OCI-LY7 (cell line): ENCODE measurements around the gene CEP164. TPM values are rescaled to one million over a fixed set of nuclear protein-coding genes. Genes with fewer than 3 reads are reported as not detected.

ENCODE experiments used
- BruUV-seq: library from RNA; stranded (reverse); fragments of 400-500 nt; replicated peaks from 2 replicates; lab custom pipeline; 2021; lab: Mats Ljungman, UMichigan
- CTCF ChIA-PET: fragments of 300-600 bp; sonication (Branson Sonifier 250); formaldehyde crosslinking; loops from one replicate; lab custom pipeline; 2022; ENCODE audit warnings: antibody characterized with exemption; ENCODE audit not compliant: unreplicated experiment; lab: Charles Lee
- POLR2A ChIA-PET: fragments of 300-600 bp; sonication (Branson Sonifier 250); formaldehyde crosslinking; loops from one replicate; lab custom pipeline; 2022; ENCODE audit warnings: antibody characterized with exemption; lab: Charles Lee
- DNase-seq: peaks from one replicate; pipeline ENCODE4 v3.0.0-alpha.2; 2015; ENCODE audit warnings: low spot score
- H2AFZ ChIP-seq: fragments of 200-600 bp; sonication (generic), shearing (Covaris generic); 2 replicates; pipeline ENCODE4 v1.6.1; 2014; ENCODE audit warnings: mild to moderate bottlenecking, antibody characterized with exemption, low read length, moderate library complexity
- H3K27ac ChIP-seq: fragments of 200-600 bp; sonication (generic); 2 replicates; pipeline ENCODE4 v1.5.1; 2014; ENCODE audit warnings: mixed run types, low read depth, mild to moderate bottlenecking, moderate library complexity, low read length, inconsistent platforms; ENCODE audit not compliant: poor library complexity, severe bottlenecking
- H3K36me3 ChIP-seq: fragments of 200-600 bp; sonication (generic); 2 replicates; pipeline ENCODE4 v1.6.1; 2014; ENCODE audit warnings: mild to moderate bottlenecking, antibody characterized with exemption, low read length, moderate library complexity, mixed read lengths; ENCODE audit not compliant: insufficient read depth
- H3K4me1 ChIP-seq: fragments of 200-600 bp; sonication (generic); 2 replicates; pipeline ENCODE4 v1.5.1; 2014; ENCODE audit warnings: mild to moderate bottlenecking, low read length; ENCODE audit not compliant: insufficient read depth, poor library complexity, severe bottlenecking
- H3K4me2 ChIP-seq: fragments of 200-600 bp; sonication (generic); 2 replicates; pipeline ENCODE4 v1.6.1; 2014; ENCODE audit warnings: mild to moderate bottlenecking, low read length
- H3K4me3 ChIP-seq: fragments of 200-600 bp; sonication (generic); 2 replicates; pipeline ENCODE4 v1.5.1; 2014; ENCODE audit warnings: mild to moderate bottlenecking, low read depth, low read length; ENCODE audit not compliant: poor library complexity, severe bottlenecking
- H3K79me2 ChIP-seq: fragments of 200-600 bp; sonication (generic); 2 replicates; pipeline ENCODE4 v1.6.1; 2016; ENCODE audit warnings: low read depth, mild to moderate bottlenecking, low read length, moderate library complexity, mixed read lengths; ENCODE audit not compliant: insufficient read depth
- H3K9me2 ChIP-seq: fragments of 200-600 bp; sonication (generic); 2 replicates; pipeline ENCODE4 v1.6.1; 2016; ENCODE audit warnings: mild to moderate bottlenecking, low read length, mixed read lengths; ENCODE audit not compliant: insufficient read depth
- H3K9me3 ChIP-seq: fragments of 200-600 bp; sonication (generic); 2 replicates; pipeline ENCODE4 v1.6.1; 2014; ENCODE audit warnings: mild to moderate bottlenecking, mixed run types, low read length, mixed read lengths
- H4K20me1 ChIP-seq: fragments of 200-600 bp; sonication (generic); 2 replicates; pipeline ENCODE4 v1.6.1; 2014; ENCODE audit warnings: mild to moderate bottlenecking, antibody characterized with exemption, low read length, moderate library complexity, mixed read lengths; ENCODE audit not compliant: insufficient read depth
- EZH2phosphoT487 ChIP-seq: fragments of 200-600 bp; sonication (generic); IDR thresholded peaks from 2 replicates; pipeline ENCODE4 v1.6.1; 2018; ENCODE audit warnings: low read depth, borderline replicate concordance, mild to moderate bottlenecking, mixed run types, antibody characterized with exemption, low read length, moderate library complexity, mixed read lengths
- intact Hi-C: fragments of 100-400 bp; cut with micrococcal nuclease; formaldehyde crosslinking; loops from one replicate; pipeline ENCODE4 v1.10.0; 2022; ENCODE audit not compliant: unreplicated experiment
- total RNA-seq, 2 experiments: library from RNA; depleted of rRNA in 1 of 2; stranded (reverse); fragments of >200 nt in 1 of 2; shearing (Covaris generic) in 1 of 2; gene quantifications; 2 replicates each; pipeline ENCODE4 v1.2.3, GENCODE V29; 2014 to 2022
- TF ChIP-seq, protein P1 (sequence below): fragments of 200-600 bp; sonication (generic); conservative IDR thresholded peaks from 2 replicates; pipeline ENCODE4 v1.5.1; 2014; ENCODE audit warnings: mild to moderate bottlenecking, antibody characterized with exemption, low read length, moderate library complexity, mixed read lengths

The CEP164 gene
- total RNA-seq, 2 experiments from 2014 or later = 25.3 to 48.7 TPM

DNA sequence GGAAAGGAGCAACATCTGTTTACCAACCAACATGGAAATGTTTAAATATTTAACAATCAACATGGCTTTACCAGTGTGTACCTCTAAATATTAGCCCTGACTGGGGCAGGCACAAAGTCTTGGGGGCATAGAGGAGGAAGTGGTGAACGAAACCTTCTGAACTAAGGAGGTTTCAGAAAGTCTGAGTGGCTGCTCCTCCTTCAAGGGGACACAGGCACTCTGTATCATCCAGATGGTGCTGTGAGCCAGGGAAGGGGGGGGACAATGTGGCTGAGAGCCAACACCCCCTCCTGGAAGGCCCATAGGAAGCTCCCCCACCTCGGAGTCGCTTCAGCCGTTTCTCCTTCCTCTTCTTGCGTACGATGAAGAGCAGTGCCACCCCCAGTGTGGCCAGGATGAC lies 107.7 kb downstream of the CEP164 start:
- Histone ChIP-seq H3K79me2 (no peaks in the 10 kb centered on the region), H3K4me3 (no peak overlapping the region), H3K36me3 (no peaks in the 10 kb centered on the region), H3K4me2 (no peak overlapping the region), H3K4me1 (no peaks in the 10 kb centered on the region), H3K9me2 (no peaks in the 10 kb centered on the region), H2AFZ (no peak overlapping the region), H3K9me3 (no peaks in the 10 kb centered on the region), H3K27ac (no peak overlapping the region), H4K20me1 (no peaks in the 10 kb centered on the region)
- intact Hi-C loops = no loop called here
- TF ChIP-seq, protein P1, sequence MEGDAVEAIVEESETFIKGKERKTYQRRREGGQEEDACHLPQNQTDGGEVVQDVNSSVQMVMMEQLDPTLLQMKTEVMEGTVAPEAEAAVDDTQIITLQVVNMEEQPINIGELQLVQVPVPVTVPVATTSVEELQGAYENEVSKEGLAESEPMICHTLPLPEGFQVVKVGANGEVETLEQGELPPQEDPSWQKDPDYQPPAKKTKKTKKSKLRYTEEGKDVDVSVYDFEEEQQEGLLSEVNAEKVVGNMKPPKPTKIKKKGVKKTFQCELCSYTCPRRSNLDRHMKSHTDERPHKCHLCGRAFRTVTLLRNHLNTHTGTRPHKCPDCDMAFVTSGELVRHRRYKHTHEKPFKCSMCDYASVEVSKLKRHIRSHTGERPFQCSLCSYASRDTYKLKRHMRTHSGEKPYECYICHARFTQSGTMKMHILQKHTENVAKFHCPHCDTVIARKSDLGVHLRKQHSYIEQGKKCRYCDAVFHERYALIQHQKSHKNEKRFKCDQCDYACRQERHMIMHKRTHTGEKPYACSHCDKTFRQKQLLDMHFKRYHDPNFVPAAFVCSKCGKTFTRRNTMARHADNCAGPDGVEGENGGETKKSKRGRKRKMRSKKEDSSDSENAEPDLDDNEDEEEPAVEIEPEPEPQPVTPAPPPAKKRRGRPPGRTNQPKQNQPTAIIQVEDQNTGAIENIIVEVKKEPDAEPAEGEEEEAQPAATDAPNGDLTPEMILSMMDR = no peak
- POLR2A ChIA-PET = no interaction called here
- CTCF ChIA-PET = no interaction called here
- DNase-seq = no peak
- BruUV-seq = no TSS peak

DNA sequence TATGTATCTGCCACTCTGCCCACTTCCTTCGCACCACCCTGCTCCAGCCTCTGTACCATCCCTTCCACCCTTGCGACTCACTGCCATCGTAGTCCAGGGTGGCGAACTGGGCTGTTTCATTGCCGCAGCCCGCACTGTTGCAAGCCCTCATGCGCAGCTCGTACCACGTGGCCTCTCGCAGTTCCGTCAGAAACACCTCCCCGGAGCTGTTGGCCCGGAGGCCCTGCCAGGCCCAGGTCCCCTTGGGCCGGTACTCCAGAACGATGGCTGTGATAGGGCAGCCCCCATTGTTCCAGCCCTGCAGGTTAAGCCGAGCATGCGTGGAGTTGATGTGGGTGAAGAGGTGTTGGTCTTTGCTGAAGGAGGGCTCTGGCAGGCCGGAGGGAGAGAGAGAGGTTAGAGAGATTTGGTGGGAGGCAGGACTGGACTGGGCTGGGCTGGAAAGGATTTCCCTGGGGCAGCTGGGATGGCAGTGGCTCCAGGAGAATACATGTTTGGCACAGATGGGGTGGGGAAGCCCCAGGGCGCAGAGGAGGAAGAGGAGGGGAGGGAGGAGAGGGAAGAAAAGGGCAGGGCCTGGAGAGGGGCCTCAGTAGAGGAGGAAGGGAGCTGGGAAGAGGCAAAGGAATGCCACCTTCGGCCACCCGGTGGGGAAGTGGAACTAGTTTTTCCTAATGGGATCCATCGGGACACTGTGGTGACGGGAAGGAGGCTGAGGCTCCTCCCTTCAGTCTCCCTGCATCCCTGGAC lies 109.6 kb downstream of the CEP164 start:
- H4K20me1 ChIP-seq = no peaks in the 10 kb centered on the region
- no peak overlapping the region for H3K4me3 ChIP-seq
- BruUV-seq = no TSS peak
- ChIA-PET POLR2A (no interaction called here), CTCF (no interaction called here)
- H3K9me3 ChIP-seq = no peaks in the 10 kb centered on the region
- no peak for TF ChIP-seq EZH2phosphoT487
- TF ChIP-seq, protein P1 = no peak
- no peaks in the 10 kb centered on the region for H3K9me2 ChIP-seq
- H3K4me2 ChIP-seq = no peak overlapping the region
- no peak for DNase-seq
- no peaks in the 10 kb centered on the region for H3K79me2 ChIP-seq
- H2AFZ ChIP-seq = no peak overlapping the region
- intact Hi-C loops = no loop called here
- no peak overlapping the region for H3K27ac ChIP-seq
- H3K4me1 ChIP-seq = no peaks in the 10 kb centered on the region
- H3K36me3 ChIP-seq = no peaks in the 10 kb centered on the region

DNA sequence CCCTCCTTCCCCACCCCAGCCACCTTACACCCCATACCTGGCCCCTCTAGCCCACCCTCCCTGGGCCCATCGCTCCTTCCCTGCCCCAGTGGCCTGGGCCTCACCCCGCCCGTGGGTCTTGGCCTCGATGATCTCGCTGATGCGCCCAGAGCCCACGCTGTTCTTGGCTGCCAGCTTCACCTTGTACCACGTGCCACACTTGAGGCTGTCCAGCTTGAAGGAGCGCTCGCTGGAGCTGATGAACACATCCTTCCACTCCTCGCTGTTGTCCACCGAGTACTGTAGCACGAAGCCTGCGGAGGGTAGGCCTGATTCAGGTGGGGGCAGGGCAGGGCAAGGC lies 110.1 kb downstream of the CEP164 start:
- Histone ChIP-seq H3K79me2 (no peaks in the 10 kb centered on the region), H3K9me3 (no peaks in the 10 kb centered on the region), H4K20me1 (no peaks in the 10 kb centered on the region), H2AFZ (no peak overlapping the region), H3K4me1 (no peaks in the 10 kb centered on the region), H3K4me3 (no peak overlapping the region), H3K4me2 (no peak overlapping the region), H3K27ac (no peak overlapping the region), H3K9me2 (no peaks in the 10 kb centered on the region), H3K36me3 (no peaks in the 10 kb centered on the region)
- no peak for DNase-seq
- POLR2A ChIA-PET = no interaction called here
- TF ChIP-seq, protein P1 = no peak
- TF ChIP-seq EZH2phosphoT487 = no peak
- BruUV-seq = no TSS peak
- intact Hi-C loops = no loop called here
- CTCF ChIA-PET = no interaction called here
